ENCODE results near the gene FAS.

Gene FAS

GRCh38 chr10:89064748-89065147 is 74.2 kb downstream of the FAS start:
- DNase-seq (ENCODE audit: low read depth): no peak
- H3K4me3 ChIP-seq (ENCODE audit: low read depth, low read length): no peak overlapping the region
- TF ChIP-seq CTCF (IDR thresholded peaks at IDR 0.05; ENCODE audit: control insufficient read depth, extremely low read depth, insufficient read depth): no peak
